Ishikawa (cell line): ENCODE measurements around the gene PTAFR.

Experiments
- RAD21 ChIP-seq: IDR thresholded peaks from 2 replicates; pipeline ENCODE4 v1.6.1; 2012; ENCODE audit warnings: low read depth
- TAF1 ChIP-seq: IDR thresholded peaks from 2 replicates; pipeline ENCODE4 v1.6.1; 2012; ENCODE audit warnings: low read depth, mild to moderate bottlenecking
- YY1 ChIP-seq: IDR thresholded peaks from 2 replicates; pipeline ENCODE4 v1.6.1; 2012; ENCODE audit warnings: low read depth

DNA sequence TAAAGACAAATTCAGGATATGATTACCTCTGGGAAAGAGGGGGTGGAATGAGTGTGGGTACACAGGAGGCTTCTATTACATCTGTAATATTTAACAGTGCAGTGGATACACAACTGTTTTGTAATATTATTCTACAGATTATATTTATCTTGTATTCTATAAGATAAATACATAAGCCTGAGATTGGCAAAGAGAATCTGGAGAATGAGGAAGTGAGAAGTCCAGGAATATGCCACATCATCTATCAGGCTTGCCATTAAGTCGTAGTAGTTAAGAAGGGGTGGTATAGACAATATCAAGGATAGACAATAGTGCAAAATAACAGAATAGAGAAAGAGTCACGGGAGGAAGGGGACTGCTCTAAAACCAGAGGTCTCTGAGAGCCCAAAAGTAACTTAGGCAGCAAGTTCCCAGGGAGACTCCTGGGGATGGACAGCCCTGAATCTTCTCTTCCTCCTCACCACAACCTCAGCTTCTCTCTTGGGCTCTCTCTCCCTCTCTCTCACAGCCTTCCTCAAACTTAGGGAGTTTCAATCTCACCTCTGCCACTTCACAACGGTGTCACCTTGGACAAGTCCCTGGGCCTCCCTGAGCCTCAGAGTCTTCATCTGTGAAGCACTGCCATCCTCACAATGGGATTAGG is 14.0 kb upstream of the PTAFR start:
- no peak for TF ChIP-seq YY1
- no peak for TF ChIP-seq TAF1
- TF ChIP-seq RAD21 = no peak
